Erythroblast (primary cell): ENCODE results near the gene EDIL3.

Source experiments
- GATA1 ChIP-seq: IDR thresholded peaks from 2 replicates; pipeline ENCODE4 v1.6.1; 2011; ENCODE audit warnings: low read depth, mild to moderate bottlenecking, control low read depth, low read length, moderate library complexity
- POLR2A ChIP-seq: IDR thresholded peaks from 2 replicates; pipeline ENCODE4 v1.6.1; 2011; ENCODE audit warnings: mild to moderate bottlenecking, low read length

GRCh38 chr5:83919071-83920041 is 465.3 kb downstream of the EDIL3 start:
- TF ChIP-seq POLR2A (no peak), GATA1 (no peak)
